Left hindlimb (tissue), 1 donor: ENCODE measurements around the gene ELN.
"Not testable (repeated sequence)": the region's sequence is repeated elsewhere in the genome, so short reads cannot be mapped to it uniquely, and the experiment has no call there.

Experiments used
- DNase-seq: peaks from one replicate; pipeline ENCODE4 v3.0.0-alpha.2; 2018

ELN gene

DNA sequence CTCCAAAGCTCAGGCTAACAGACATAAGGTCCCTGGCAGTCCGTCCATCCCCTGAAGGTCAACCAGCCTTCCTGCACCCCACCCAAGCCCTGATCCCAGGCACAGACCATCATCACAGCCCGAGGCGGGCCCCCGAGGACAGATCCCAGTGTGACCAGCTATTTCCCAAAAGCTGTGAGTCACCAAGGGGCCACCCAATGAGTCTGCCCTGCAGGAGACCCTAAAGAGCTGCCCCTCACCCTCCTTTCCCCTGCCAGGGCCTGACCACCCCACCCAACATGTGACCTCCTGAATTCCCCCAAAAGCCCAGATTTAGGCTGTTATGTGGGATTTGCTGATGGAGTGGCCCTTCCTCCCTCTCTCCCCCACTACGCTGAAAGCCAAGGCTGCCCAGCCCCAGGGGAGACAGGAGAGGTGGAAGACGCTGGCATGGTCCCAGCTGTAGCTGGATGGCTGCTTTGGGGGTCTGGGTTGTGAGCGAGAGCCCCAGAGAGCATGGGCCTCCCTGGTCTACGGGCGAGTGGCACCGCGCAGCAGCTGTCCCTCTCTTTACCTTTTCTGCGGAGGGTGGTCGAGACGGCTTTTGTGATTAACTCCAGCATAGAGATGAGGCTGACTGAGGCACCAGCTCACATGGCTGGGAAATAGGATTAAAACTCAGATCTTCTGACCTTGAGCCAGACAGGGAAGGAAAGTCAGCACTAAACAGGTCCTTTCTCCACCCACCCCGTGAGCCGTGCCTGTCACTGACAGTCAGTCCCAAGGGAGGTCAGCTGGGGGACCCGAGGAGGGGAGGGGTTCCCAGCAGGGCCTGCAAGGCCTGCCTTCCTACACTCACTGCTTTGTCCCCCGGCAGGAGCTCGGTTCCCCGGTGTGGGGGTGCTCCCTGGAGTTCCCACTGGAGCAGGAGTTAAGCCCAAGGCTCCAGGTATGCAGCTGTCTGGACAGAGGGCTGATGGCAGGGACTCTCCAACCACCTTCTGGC is 16.7 kb downstream of the ELN start:
- DNase-seq = no peak

DNA sequence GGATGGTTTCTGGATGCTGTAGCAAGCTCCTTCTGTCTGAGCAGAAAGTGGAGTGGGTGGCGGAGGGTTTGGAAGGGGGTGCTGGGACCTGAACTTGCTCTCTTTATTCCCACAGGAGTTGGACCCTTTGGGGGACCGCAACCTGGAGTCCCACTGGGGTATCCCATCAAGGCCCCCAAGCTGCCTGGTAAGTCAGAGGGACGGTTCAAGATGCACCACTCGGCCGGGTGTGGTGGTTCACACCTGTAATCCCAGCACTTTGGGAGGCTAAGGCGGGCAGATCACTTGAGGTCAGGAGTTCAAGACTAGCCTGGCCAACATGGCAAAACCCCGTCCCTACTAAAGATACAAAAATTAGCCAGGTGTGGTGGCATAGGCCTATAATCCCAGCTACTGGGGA is 18.6 kb downstream of the ELN start:
- DNase-seq = not testable (repeated sequence)

DNA sequence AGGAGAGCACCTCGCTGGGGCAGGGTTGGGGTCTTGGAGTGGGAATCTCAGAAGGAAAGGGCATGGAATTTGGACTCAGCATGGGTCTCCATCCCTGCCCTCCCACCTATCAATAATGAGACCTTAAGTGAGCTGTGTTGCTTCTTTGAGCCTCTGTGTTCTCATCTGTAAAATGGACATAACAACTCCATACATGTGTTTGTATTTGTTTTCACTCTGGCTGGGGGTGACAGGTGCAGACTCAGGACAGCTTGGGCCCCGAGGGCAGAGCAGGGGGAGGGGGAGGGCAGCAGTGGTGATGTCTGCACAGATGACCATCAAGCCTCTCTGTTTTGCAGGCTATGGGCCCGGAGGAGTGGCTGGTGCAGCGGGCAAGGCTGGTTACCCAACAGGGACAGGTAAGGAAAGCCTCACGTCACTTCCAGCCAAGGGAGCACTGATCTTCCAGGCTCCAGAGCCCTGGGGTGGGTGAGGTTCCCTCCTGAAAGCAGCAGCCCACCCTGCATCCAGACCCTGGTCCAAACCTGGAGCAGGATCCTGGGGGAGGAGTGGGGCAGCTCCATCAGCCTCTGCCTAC is 19.9 kb downstream of the ELN start:
- no peak for DNase-seq

DNA sequence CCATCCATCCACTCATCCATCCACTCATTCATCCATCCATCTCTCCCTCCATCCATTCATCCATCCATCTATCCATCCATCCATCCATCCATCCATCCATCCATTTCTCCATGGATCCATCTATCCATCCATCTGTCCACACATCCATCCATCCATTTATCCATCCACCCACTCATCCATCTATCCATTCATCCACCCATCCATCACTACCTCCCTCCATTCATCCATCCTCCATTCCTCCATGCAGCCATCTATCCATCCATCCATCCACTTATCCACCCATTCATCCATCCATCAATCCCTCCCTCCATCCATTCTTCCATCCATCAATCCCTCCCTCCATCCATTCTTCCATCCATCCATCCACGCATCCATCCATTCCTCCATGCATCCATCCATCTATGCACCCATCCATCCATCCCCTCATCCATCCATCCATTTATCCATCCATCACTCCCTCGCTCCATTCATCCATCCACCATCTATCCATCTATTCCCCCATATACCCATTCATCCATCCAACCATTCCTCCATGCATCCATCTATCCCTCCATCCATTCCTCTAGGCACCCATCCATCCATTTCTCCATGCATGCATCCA is 21.1 kb downstream of the ELN start:
- no peak for DNase-seq

DNA sequence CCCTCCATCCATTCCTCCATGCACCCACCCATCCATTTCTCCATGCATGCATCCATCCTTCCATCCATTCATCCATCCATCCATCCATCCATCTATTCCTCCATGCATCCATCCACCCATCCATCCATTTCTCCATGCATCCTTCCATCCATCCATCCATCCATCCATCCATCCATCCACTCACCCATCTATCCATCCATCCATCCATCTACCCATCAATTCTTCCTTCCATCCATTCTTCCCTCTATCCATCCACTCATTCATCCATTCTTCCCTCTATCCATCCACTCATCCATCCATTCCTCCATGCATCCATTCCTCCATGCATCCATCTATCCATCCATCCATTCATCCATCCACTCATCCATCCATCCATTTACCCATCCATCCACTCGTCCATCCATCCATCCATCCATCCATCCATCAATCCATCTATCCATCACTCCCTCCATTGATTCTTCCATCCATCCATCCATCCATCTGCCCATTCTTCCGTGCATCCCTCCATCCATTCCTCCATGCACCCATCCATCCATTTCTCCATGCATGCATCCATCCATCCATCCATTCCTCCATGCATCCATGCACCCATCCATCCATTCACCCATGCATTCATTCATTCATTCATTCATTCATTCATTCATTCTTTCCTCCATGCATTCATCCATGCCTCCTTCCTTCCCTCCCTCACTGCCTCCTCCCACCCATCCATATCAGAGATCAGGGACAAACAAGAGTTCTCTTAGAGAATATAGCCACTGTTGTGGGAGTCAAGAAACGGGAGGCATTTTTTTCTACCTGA is 22.2 kb downstream of the ELN start:
- DNase-seq = no peak

DNA sequence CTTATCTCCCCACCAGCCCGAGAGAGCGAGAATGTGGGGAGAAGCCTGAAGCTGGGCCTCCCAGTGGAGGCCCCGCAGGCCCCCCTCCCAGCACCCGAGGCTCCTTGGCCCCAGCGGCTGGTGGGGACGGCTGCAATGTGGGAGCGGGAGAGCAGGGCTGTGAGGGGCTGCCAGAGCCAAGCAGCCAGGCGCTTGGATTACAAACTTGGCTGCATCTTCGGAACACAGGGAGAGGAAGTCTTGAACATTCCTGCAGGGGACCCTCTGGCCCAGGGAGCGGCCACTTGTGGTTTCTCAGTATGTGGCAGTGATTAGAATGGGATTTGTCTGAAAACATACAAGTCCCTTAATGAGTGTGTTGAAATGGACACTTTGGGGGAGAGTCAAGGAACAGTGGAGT is 23.2 kb downstream of the ELN start:
- DNase-seq = no peak

DNA sequence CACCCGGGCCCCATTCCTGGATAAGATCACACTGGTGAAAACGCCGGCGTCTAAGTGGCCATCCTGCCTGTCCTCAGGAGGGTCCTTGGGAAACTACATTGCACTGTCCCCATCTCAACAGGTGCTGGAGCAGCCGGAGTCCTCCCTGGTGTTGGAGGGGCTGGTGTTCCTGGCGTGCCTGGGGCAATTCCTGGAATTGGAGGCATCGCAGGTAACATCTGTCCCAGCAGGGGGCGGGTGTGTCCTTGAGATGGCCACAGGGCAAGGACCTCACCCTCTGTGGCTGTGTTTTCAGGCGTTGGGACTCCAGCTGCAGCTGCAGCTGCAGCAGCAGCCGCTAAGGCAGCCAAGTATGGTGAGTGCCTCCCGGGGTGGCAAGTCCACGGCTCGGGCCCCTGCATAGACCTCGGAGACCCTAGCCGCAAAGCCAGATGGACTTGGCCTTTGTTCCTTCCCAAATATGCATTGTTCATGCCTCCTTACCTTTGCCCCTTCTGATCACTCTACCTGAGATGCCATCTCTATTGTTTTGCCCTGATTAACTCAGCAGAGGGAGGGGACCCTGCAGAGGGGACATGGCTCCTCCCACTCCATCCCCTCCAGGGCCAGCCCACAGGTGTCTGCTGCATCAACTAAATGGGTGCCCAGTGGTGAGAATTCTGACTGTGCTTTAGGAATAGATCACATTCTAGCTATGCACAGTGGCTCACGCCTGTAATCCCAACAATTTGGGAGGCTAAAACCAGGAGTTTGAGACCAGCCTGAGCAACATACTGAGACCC is 23.8 kb downstream of the ELN start:
- no peak for DNase-seq

DNA sequence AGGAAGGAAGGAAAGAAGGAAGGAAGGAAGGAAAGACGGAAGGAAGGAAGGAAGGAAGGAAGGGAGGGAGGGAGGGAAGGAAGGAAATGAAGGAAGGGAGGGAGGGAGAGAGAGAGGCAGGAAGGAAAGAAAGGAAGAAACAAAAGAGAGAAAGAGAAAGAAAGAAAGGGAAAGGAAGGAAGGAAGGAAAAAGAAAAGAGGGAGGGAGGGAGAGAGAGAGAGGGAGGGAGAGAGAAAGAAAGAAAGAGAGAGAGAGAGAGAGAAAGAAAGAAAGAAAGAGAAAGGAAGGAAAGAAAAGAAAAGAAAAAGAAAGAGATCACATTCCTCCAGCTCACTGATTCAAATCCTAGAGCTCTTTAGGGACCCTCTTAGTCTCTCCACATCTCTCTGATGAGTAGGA is 24.7 kb downstream of the ELN start:
- no peak for DNase-seq

DNA sequence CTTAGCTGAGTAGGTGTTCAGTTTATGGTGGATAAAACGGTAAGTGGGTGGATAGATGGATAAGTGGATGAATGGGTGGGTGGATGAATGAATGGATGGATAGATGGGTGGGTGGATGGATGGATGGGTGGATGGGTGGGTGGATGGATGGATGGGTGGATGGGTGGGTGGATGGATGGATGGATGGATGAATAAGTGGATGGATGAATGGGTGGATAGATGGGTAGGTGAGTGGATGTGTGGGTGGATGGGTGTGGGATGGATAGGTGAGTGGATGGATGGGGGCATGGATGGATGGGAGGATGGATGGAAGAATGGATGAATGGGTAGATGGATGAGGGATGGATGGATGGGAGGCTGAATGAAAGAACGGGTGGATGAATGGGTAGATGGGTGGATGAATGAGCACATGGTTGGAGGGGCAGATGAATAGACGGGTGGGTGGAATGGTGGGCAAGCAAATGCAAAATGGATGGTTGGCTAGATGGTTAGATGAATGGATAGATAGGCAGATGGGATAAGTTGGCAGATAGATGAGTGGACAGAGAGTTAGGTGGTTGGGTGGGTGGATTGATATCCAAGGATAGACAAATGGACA is 25.7 kb downstream of the ELN start:
- no peak for DNase-seq

DNA sequence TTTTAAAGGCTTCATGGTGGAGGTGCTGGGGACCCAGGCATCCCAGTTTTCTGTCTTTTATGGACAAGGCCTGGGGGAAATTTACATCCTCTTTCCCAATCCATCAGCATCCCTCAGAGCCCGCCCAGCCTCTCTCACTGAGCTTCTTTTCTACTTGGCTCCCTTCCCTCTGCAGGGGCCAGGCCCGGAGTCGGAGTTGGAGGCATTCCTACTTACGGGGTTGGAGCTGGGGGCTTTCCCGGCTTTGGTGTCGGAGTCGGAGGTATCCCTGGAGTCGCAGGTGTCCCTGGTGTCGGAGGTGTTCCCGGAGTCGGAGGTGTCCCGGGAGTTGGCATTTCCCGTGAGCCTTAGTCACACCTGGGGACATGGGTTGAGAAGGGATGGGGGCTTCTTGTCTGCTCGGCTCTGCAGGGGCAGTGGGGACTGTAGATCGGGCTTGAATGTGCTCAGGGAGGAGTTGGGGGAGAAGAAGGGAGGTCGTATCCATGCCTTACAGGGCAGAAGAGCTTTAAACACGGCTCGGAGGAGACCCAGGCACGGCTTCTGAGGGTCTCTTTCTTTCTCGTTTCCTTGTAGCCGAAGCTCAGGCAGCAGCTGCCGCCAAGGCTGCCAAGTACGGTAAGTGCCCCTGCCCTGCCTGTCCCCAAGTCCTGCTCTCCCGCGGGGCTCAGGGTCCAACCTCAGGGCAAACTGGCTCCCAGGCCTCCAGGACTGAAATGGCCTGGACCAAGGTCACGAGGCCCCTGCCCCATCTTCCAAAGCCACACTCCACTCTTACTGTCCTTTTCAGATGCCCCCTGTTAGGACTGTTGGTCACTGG is 28.3 kb downstream of the ELN start:
- no peak for DNase-seq

DNA sequence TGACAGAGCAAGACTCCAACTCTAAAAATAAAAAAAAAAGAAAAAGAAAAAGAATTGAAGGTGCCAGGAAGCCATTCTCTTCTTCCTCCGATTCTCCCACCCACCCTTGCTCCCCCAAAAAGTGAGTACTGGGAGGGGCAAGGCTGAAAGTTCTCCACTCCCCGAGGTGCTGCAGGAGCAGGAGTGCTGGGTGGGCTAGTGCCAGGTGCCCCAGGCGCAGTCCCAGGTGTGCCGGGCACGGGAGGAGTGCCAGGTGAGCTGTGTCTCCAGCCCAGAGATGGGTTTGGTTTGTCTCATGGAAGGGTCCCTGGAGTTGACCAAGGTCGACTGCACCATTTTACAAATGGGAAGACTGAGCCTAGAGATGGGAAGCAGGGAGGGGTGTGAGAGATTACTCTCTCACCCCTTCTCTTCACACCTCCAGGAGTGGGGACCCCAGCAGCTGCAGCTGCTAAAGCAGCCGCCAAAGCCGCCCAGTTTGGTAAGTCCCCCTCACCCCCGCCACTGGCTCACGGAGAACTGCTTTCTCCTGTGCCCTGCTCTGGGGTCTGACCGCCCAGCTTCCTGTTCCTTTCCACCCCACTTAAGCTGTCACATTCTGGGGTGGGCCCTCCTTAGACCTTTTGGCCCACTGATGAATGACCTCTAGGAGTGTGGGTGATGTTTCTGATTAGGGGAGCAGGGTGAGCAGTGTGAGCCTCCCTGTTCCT is 29.4 kb downstream of the ELN start:
- DNase-seq = no peak

DNA sequence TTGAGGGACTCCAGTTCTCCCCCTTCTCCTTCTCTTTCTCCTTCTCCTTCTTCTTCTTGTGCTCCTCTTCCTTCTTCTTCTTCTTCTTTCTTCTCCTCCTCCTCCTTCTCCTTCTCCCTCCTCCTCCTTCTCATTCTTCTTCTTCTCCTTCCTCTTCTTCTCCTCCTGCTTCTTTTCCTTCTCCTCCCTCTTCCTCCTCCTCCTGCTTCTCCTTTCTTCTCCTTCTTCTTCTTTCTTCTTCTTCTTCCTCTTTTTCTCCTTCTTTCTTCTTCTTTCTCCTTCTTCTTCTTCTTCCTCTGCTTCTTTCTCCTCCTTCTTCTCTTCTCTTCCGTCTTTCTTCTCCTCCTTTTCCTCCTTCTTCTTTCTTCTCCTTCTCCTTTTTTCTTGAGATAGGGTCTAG is 30.0 kb downstream of the ELN start:
- DNase-seq = no peak

DNA sequence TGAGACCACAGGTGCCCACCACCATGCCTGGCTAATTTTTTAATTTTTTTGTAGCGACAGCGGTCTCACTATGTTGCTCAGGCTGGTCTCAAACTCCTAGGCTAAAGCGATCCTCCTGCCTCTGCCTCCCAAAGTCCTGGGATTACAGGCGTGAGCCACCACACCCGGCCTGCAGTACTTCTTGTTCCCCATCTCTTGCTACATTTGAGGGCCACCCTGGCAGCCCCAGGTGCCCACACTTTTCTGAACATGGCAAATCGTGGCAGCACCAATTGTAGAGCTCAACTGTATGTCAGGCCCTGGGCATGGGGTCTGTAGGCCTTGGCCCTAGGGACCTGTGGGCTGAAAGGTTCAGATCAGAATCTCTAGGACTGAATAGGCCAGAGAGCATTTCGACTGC is 30.5 kb downstream of the ELN start:
- DNase-seq = no peak

DNA sequence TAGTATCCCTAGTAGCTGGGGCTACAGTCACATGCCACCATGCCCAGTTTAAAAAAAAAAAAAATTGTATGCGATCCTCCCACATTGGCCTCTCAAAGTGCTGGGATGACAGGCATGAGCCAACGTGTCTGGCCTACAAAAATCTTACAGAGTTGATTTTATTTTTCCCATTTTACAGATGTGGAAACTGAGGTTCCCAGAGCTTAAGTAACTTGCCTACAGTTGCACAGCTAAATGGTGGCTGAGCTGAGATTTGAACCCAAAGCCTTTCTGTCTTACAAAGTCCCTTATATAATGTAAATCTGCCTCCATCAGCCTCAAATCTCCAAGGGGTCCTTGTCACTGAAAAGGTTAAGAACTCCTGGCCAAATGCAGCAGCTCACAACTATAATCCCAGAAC is 31.1 kb downstream of the ELN start:
- no peak for DNase-seq

DNA sequence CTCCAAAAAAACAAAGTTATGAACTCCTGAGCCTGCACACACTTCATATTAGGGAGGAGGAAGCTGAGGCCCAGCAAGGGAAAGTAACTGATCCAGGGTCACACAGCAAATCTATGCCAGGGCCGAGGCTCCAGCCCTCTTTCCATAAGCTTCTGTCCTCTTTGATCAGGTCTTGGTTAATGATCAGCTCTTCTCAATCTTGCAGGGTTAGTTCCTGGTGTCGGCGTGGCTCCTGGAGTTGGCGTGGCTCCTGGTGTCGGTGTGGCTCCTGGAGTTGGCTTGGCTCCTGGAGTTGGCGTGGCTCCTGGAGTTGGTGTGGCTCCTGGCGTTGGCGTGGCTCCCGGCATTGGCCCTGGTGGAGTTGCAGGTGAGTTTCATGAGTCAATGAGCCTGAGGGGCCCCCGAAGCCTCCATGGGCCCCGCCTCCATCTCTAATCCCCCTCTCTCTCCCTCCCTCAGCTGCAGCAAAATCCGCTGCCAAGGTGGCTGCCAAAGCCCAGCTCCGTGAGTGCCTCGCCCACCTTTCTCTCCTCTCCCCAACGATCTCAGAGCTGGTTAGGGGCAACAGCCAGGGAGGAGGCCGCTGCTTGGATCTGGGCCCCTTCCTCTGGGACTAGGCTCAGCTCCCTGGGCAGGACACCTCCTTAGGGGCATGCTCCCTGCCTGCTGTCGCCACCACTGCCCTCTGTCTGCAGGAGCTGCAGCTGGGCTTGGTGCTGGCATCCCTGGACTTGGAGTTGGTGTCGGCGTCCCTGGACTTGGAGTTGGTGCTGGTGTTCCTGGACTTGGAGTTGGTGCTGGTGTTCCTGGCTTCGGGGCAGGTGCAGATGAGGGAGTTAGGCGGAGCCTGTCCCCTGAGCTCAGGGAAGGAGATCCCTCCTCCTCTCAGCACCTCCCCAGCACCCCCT is 32.0 kb downstream of the ELN start:
- DNase-seq = no peak

DNA sequence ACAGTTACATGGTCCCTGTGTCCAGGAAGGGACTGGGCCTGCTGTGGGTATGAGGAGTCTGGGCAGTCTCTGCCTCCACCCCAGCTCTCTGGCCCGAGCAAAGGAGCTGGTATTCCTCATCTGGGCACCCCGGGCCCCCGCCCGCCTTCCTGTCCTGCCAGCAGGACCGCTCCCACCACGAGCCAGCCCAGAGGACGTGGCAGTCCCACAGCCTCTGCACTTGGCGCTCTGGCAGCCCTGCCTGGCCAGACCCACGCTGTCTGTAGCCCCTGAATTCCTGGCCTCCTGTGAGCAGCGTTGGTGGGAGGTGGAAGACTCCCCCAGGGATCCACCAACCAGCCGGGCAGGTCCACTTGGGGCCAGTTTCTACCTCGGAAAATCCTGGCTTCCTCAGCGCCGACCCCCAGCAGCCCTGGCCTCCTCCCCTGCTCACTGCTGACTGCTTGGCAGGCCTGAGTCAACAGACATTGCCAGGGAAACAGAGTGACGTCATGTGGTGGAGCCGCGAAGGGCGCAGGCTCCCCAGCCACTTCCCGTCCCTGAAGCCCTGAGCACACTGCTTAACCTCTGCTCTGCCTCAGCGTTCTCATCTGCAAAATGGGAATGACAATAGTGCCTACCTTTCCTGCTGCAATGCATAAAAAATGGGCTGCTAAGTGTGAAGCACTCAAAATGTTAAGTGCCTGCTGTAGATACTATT is 34.0 kb downstream of the ELN start:
- peak; percentile 80 for DNase-seq

DNA sequence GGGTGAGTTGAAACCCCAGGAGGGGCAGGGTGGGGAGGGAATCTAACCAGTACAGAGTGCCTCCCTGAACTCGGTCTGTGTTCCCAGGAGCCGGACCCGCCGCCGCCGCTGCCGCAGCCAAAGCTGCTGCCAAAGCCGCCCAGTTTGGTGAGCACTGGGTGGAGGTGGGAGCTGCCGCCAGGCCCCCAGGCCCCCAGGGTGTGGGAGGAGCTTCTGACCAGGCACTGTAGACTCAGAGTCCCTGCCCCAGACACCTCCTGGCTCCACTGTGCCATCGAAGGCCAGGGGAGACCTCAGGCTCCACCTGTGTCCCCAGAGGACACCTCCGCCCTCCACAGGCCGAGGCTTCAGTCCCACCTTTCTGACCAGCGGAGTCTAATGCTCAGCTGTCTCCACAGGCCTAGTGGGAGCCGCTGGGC is 35.3 kb downstream of the ELN start:
- DNase-seq = no peak

DNA sequence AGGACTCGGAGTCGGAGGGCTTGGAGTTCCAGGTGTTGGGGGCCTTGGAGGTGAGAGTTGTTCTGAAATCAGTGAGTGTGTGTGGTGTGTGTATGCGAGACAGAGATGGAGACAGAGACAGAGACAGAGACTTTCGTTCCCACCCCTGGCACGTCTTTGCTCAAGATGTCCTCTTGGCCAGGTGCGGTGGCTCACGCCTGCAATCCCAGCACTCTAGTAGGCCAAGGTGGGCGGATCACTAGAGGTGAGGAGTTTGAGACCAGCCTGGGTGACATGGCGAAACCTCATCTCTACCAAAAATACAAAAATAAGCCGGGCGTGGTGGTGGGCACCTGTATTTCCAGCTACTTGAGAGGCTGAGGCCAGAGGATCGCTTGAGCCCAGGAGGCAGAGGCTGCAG is 35.7 kb downstream of the ELN start:
- DNase-seq = no peak

DNA sequence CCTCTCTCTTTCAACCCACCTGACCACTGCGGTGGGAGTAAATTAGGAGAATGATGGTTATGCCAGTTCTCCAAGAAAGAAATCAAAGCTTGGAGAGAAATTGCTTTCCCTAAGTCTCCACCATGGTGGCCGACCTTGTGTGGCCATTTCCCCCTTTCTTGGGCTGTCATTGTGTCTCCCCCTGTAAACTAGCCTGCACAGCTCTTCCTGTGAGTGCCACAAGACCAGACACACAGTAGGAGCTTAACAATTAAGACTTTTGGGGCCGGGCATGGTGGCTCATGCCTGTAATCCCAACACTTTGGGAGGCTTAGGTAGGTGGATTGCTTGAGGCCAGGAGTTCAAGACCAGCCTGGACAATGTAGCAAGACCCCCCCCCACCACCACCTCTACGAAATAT is 36.7 kb downstream of the ELN start:
- no peak for DNase-seq
